OCI-LY7 (cell line): ENCODE measurements around the gene SLC25A10. TPM values are rescaled to one million over a fixed set of nuclear protein-coding genes. Genes with fewer than 3 reads are reported as not detected.

Experiments used
- BruUV-seq: library from RNA; stranded (reverse); fragments of 400-500 nt; replicated peaks from 2 replicates; lab custom pipeline; 2021; lab: Mats Ljungman, UMichigan
- CTCF ChIA-PET: fragments of 300-600 bp; sonication (Branson Sonifier 250); formaldehyde crosslinking; loops from one replicate; lab custom pipeline; 2022; ENCODE audit warnings: antibody characterized with exemption; ENCODE audit not compliant: unreplicated experiment; lab: Charles Lee
- POLR2A ChIA-PET: fragments of 300-600 bp; sonication (Branson Sonifier 250); formaldehyde crosslinking; loops from one replicate; lab custom pipeline; 2022; ENCODE audit warnings: antibody characterized with exemption; lab: Charles Lee
- DNase-seq: peaks from one replicate; pipeline ENCODE4 v3.0.0-alpha.2; 2015; ENCODE audit warnings: low spot score
- H2AFZ ChIP-seq: fragments of 200-600 bp; sonication (generic), shearing (Covaris generic); 2 replicates; pipeline ENCODE4 v1.6.1; 2014; ENCODE audit warnings: mild to moderate bottlenecking, antibody characterized with exemption, low read length, moderate library complexity
- H3K27ac ChIP-seq: fragments of 200-600 bp; sonication (generic); 2 replicates; pipeline ENCODE4 v1.5.1; 2014; ENCODE audit warnings: mixed run types, low read depth, mild to moderate bottlenecking, moderate library complexity, low read length, inconsistent platforms; ENCODE audit not compliant: poor library complexity, severe bottlenecking
- H3K36me3 ChIP-seq: fragments of 200-600 bp; sonication (generic); 2 replicates; pipeline ENCODE4 v1.6.1; 2014; ENCODE audit warnings: mild to moderate bottlenecking, antibody characterized with exemption, low read length, moderate library complexity, mixed read lengths; ENCODE audit not compliant: insufficient read depth
- H3K4me1 ChIP-seq: fragments of 200-600 bp; sonication (generic); 2 replicates; pipeline ENCODE4 v1.5.1; 2014; ENCODE audit warnings: mild to moderate bottlenecking, low read length; ENCODE audit not compliant: insufficient read depth, poor library complexity, severe bottlenecking
- H3K4me2 ChIP-seq: fragments of 200-600 bp; sonication (generic); 2 replicates; pipeline ENCODE4 v1.6.1; 2014; ENCODE audit warnings: mild to moderate bottlenecking, low read length
- H3K4me3 ChIP-seq: fragments of 200-600 bp; sonication (generic); 2 replicates; pipeline ENCODE4 v1.5.1; 2014; ENCODE audit warnings: mild to moderate bottlenecking, low read depth, low read length; ENCODE audit not compliant: poor library complexity, severe bottlenecking
- H3K79me2 ChIP-seq: fragments of 200-600 bp; sonication (generic); 2 replicates; pipeline ENCODE4 v1.6.1; 2016; ENCODE audit warnings: low read depth, mild to moderate bottlenecking, low read length, moderate library complexity, mixed read lengths; ENCODE audit not compliant: insufficient read depth
- H3K9me2 ChIP-seq: fragments of 200-600 bp; sonication (generic); 2 replicates; pipeline ENCODE4 v1.6.1; 2016; ENCODE audit warnings: mild to moderate bottlenecking, low read length, mixed read lengths; ENCODE audit not compliant: insufficient read depth
- H3K9me3 ChIP-seq: fragments of 200-600 bp; sonication (generic); 2 replicates; pipeline ENCODE4 v1.6.1; 2014; ENCODE audit warnings: mild to moderate bottlenecking, mixed run types, low read length, mixed read lengths
- H4K20me1 ChIP-seq: fragments of 200-600 bp; sonication (generic); 2 replicates; pipeline ENCODE4 v1.6.1; 2014; ENCODE audit warnings: mild to moderate bottlenecking, antibody characterized with exemption, low read length, moderate library complexity, mixed read lengths; ENCODE audit not compliant: insufficient read depth
- CTCF ChIP-seq: fragments of 200-600 bp; sonication (generic); conservative IDR thresholded peaks from 2 replicates; pipeline ENCODE4 v1.5.1; 2014; ENCODE audit warnings: mild to moderate bottlenecking, antibody characterized with exemption, low read length, moderate library complexity, mixed read lengths
- EZH2phosphoT487 ChIP-seq: fragments of 200-600 bp; sonication (generic); IDR thresholded peaks from 2 replicates; pipeline ENCODE4 v1.6.1; 2018; ENCODE audit warnings: low read depth, borderline replicate concordance, mild to moderate bottlenecking, mixed run types, antibody characterized with exemption, low read length, moderate library complexity, mixed read lengths
- intact Hi-C: fragments of 100-400 bp; cut with micrococcal nuclease; formaldehyde crosslinking; loops from one replicate; pipeline ENCODE4 v1.10.0; 2022; ENCODE audit not compliant: unreplicated experiment
- total RNA-seq, 2 experiments: library from RNA; depleted of rRNA in 1 of 2; stranded (reverse); fragments of >200 nt in 1 of 2; shearing (Covaris generic) in 1 of 2; gene quantifications; 2 replicates each; pipeline ENCODE4 v1.2.3, GENCODE V29; 2014 to 2022

Gene SLC25A10
- total RNA-seq, 2 experiments from 2014 or later = 45.6 to 46.9 TPM

GRCh38 chr17:81722184-81723120, 10.4 kb downstream of the SLC25A10 start:
- H3K9me2 ChIP-seq = no peaks in the 10 kb centered on the region
- no peak for DNase-seq
- no peak overlapping the region for H3K27ac ChIP-seq
- POLR2A ChIA-PET = interaction anchor here (0.7 kb wide), 1 partner anchor 21 kb away, joined by 3 read pairs; no protein-coding TSS in a partner anchor
- peaks cover 7% of the 10 kb centered on the region for H3K4me1 ChIP-seq
- H3K36me3 ChIP-seq = peaks cover 18% of the 10 kb centered on the region
- H2AFZ ChIP-seq = no peak overlapping the region
- no peak overlapping the region for H3K4me3 ChIP-seq
- no peaks in the 10 kb centered on the region for H3K79me2 ChIP-seq
- TF ChIP-seq EZH2phosphoT487 = no peak
- H4K20me1 ChIP-seq = no peaks in the 10 kb centered on the region
- no peaks in the 10 kb centered on the region for H3K9me3 ChIP-seq
- CTCF ChIA-PET = no interaction called here
- intact Hi-C loops = no loop called here
- no peak overlapping the region for H3K4me2 ChIP-seq
- BruUV-seq = no TSS peak

- H3K36me3 ChIP-seq = peaks cover 7% of the 10 kb centered on the region; the same call in 1 of the 2 replicates
- TF ChIP-seq EZH2phosphoT487 (no peak), CTCF (no peak)
- H4K20me1 ChIP-seq = no peaks in the 10 kb centered on the region
- H3K79me2 ChIP-seq = no peaks in the 10 kb centered on the region
- no peak overlapping the region for H3K4me2 ChIP-seq
- peaks cover 7% of the 10 kb centered on the region for H3K4me1 ChIP-seq
- H3K9me3 ChIP-seq = no peaks in the 10 kb centered on the region
- no peak for DNase-seq
- intact Hi-C loops = no loop called here
- ChIA-PET CTCF (no interaction called here), POLR2A (no interaction called here)
- BruUV-seq = TSS peak; percentile 60
- H3K27ac ChIP-seq = no peak overlapping the region
- H3K4me3 ChIP-seq = no peak overlapping the region
- no peak overlapping the region for H2AFZ ChIP-seq
- H3K9me2 ChIP-seq = no peaks in the 10 kb centered on the region
Observed at GRCh38 chr17:81723651-81724209, 11.6 kb downstream of the SLC25A10 start.

- Histone ChIP-seq H2AFZ (no peak overlapping the region), H3K4me1 (peaks cover 7% of the 10 kb centered on the region), H3K79me2 (no peaks in the 10 kb centered on the region), H4K20me1 (no peaks in the 10 kb centered on the region), H3K36me3 (no peaks in the 10 kb centered on the region), H3K4me2 (no peak overlapping the region), H3K4me3 (no peak overlapping the region), H3K27ac (no peak overlapping the region), H3K9me2 (no peaks in the 10 kb centered on the region), H3K9me3 (no peaks in the 10 kb centered on the region)
- ChIA-PET CTCF (no interaction called here), POLR2A (interaction anchor here (0.7 kb wide), 2 partner anchors 14 to 751 kb away, joined by 5 read pairs; no protein-coding TSS in a partner anchor)
- no peak for DNase-seq
- TF ChIP-seq EZH2phosphoT487 (no peak), CTCF (no peak)
- no TSS peak for BruUV-seq
- intact Hi-C loops = no loop called here
Observed at GRCh38 chr17:81725439-81725838, 13.4 kb downstream of the SLC25A10 start.
